Hepatocyte (in vitro differentiated cells): ENCODE measurements around the gene HNRNPA0.

Experiments
- CTCF ChIP-seq: fragments of 200-600 bp; sonication (generic); IDR thresholded peaks from 2 replicates; pipeline ENCODE4 v1.5.1; 2016; ENCODE audit warnings: antibody characterized with exemption, mild to moderate bottlenecking; ENCODE audit not compliant: poor library complexity
- EZH2 ChIP-seq: fragments of 200-600 bp; sonication (generic); IDR thresholded peaks from 2 replicates; pipeline ENCODE4 v1.6.1; 2016; ENCODE audit warnings: antibody characterized with exemption, mild to moderate bottlenecking, borderline replicate concordance
- EZH2phosphoT487 ChIP-seq: fragments of 200-600 bp; sonication (generic); IDR thresholded peaks from one replicate; pipeline ENCODE4 v1.6.1; 2018; ENCODE audit warnings: antibody characterized with exemption, mild to moderate bottlenecking, low read depth, moderate library complexity; ENCODE audit not compliant: unreplicated experiment, severe bottlenecking

GRCh38 chr5:137741718-137742117, 12.4 kb downstream of the HNRNPA0 start:
- TF ChIP-seq CTCF (no peak), EZH2 (no peak), EZH2phosphoT487 (no peak)
